Measurements from ENCODE around the gene BORA.

GRCh38 chr13:72728290-72728605 is 525 bp downstream of the BORA start:
- TF ChIP-seq CTCF (IDR thresholded peaks at IDR 0.05) (no peak), POLR2A (IDR thresholded peaks at IDR 0.05) (no peak)
